Measurements from ENCODE around the gene RAB11FIP3. TPM values are rescaled to one million over a fixed set of nuclear protein-coding genes. Genes with fewer than 3 reads are reported as not detected.

The RAB11FIP3 gene
- total and polyA plus RNA-seq, 5 donors from 2014 or later = 1.0 to 34.5 (median 1.5) TPM

GRCh38 chr16:526181-527014 is 100.9 kb downstream of the RAB11FIP3 start:
- no peak for ATAC-seq (ENCODE audit: low read depth in 2 of 2)
- H3K9me3 Mint-ChIP-seq = no peaks in the 10 kb centered on the region
- H3K4me3 ChIP-seq (ENCODE audit: low read depth, low read length) = peak overlapping the region; percentile 58

GRCh38 chr16:527015-527903 is 101.8 kb downstream of the RAB11FIP3 start, which contains the start of gene CAPN15:
Gene CAPN15, plus strand, starts transcription at chr16:527712. Its CDS starts 19,127 bp downstream, at chr16:546839.
- H3K36me3 ChIP-seq (ENCODE audit: control insufficient read depth, insufficient read depth, low read length) = no peaks in the 10 kb centered on the region
- peak; percentile 82 to 90 (median 90) for DNase-seq
- Mint-ChIP-seq H3K36me3 (no peaks in the 10 kb centered on the region), H3K9me3 (no peaks in the 10 kb centered on the region), H3K27ac (peak within 1 kb of the TSS; percentile 86 to 93 (median 87)), H3K4me1 (peaks cover 0 to 44% (median 10%) of the 10 kb centered on the region in 4 donors), H3K27me3 (no peaks in the 10 kb centered on the region), H3K4me3 (peak within 1 kb of the TSS; percentile 92 to 98 (median 94))
- H3K4me1 ChIP-seq (ENCODE audit: control insufficient read depth, insufficient read depth, low read length, poor library complexity, severe bottlenecking) = peaks cover 43% of the 10 kb centered on the region
- H3K9me3 ChIP-seq (ENCODE audit: control insufficient read depth in 2 of 2, low read length in 2 of 2) = no peaks in the 10 kb centered on the region
- no peaks in the 10 kb centered on the region for H3K27me3 ChIP-seq (ENCODE audit: control insufficient read depth, insufficient read depth, low read length)
- ATAC-seq (ENCODE audit: low read depth in 2 of 2) = peak; percentile 82 to 86
- H3K27ac ChIP-seq (ENCODE audit: insufficient read depth, low read length, poor library complexity, severe bottlenecking) = peak within 1 kb of the TSS; percentile 91
- peak within 1 kb of the TSS; percentile 80 for H3K4me3 ChIP-seq (ENCODE audit: low read depth, low read length)

More at GRCh38 chr16:526181-527014, 100.9 kb downstream of the RAB11FIP3 start:
- peak overlapping the region; percentile 77 to 86 (median 82) for H3K27ac Mint-ChIP-seq
- peaks cover 0 to 40% (median 10%) of the 10 kb centered on the region in 4 donors for H3K4me1 Mint-ChIP-seq
- H3K4me3 Mint-ChIP-seq = peak overlapping the region; percentile 72 to 87 (median 80)
- peak overlapping the region; percentile 91 for H3K27ac ChIP-seq (ENCODE audit: insufficient read depth, low read length, poor library complexity, severe bottlenecking)
- no peaks in the 10 kb centered on the region for H3K36me3 ChIP-seq (ENCODE audit: control insufficient read depth, insufficient read depth, low read length)
- H3K36me3 Mint-ChIP-seq = no peaks in the 10 kb centered on the region
- no peaks in the 10 kb centered on the region for H3K9me3 ChIP-seq (ENCODE audit: control insufficient read depth in 2 of 2, low read length in 2 of 2)
- H3K27me3 Mint-ChIP-seq = no peaks in the 10 kb centered on the region
- H3K4me1 ChIP-seq (ENCODE audit: control insufficient read depth, insufficient read depth, low read length, poor library complexity, severe bottlenecking) = peaks cover 43% of the 10 kb centered on the region
- DNase-seq = peak in 1 of 3 donors; percentile 11
- H3K27me3 ChIP-seq (ENCODE audit: control insufficient read depth, insufficient read depth, low read length) = no peaks in the 10 kb centered on the region

- no peaks in the 10 kb centered on the region for H3K9me3 Mint-ChIP-seq
- no peaks in the 10 kb centered on the region for H3K36me3 ChIP-seq (ENCODE audit: control insufficient read depth, insufficient read depth, low read length)
- H3K9me3 ChIP-seq (ENCODE audit: control insufficient read depth in 2 of 2, low read length in 2 of 2) = no peaks in the 10 kb centered on the region
- H3K27ac Mint-ChIP-seq = peak overlapping the region; percentile 86 to 93 (median 87)
- H3K4me3 Mint-ChIP-seq = peak overlapping the region; percentile 92 to 98 (median 94)
- peak; percentile 20 to 57 (median 29) for DNase-seq
- H3K27ac ChIP-seq (ENCODE audit: insufficient read depth, low read length, poor library complexity, severe bottlenecking) = peak overlapping the region; percentile 63
- H3K36me3 Mint-ChIP-seq = no peaks in the 10 kb centered on the region
- no peaks in the 10 kb centered on the region for H3K27me3 Mint-ChIP-seq
- peak overlapping the region; percentile 80 for H3K4me3 ChIP-seq (ENCODE audit: low read depth, low read length)
- no peak for ATAC-seq (ENCODE audit: low read depth in 2 of 2)
- H3K4me1 Mint-ChIP-seq = peaks cover 0 to 42% (median 10%) of the 10 kb centered on the region in 4 donors
- H3K4me1 ChIP-seq (ENCODE audit: control insufficient read depth, insufficient read depth, low read length, poor library complexity, severe bottlenecking) = peaks cover 43% of the 10 kb centered on the region
- H3K27me3 ChIP-seq (ENCODE audit: control insufficient read depth, insufficient read depth, low read length) = no peaks in the 10 kb centered on the region
Observed at GRCh38 chr16:528111-529011, 102.9 kb downstream of the RAB11FIP3 start.

GRCh38 chr16:529012-529575 is 103.6 kb downstream of the RAB11FIP3 start:
- H3K27ac ChIP-seq (ENCODE audit: insufficient read depth, low read length, poor library complexity, severe bottlenecking) = peak overlapping the region; percentile 63
- Mint-ChIP-seq H3K27me3 (no peaks in the 10 kb centered on the region), H3K9me3 (no peaks in the 10 kb centered on the region), H3K27ac (peak overlapping the region; percentile 43 to 93 (median 86)), H3K36me3 (no peaks in the 10 kb centered on the region), H3K4me1 (peaks cover 0 to 40% (median 10%) of the 10 kb centered on the region in 4 donors), H3K4me3 (peak overlapping the region; percentile 92 to 98 (median 94))
- peaks cover 43% of the 10 kb centered on the region for H3K4me1 ChIP-seq (ENCODE audit: control insufficient read depth, insufficient read depth, low read length, poor library complexity, severe bottlenecking)
- ATAC-seq (ENCODE audit: low read depth in 2 of 2) (no peak), DNase-seq (peak in 2 of 3 donors; percentile 23 to 63)
- H3K27me3 ChIP-seq (ENCODE audit: control insufficient read depth, insufficient read depth, low read length) = no peaks in the 10 kb centered on the region
- H3K36me3 ChIP-seq (ENCODE audit: control insufficient read depth, insufficient read depth, low read length) = no peaks in the 10 kb centered on the region
- H3K9me3 ChIP-seq (ENCODE audit: control insufficient read depth in 2 of 2, low read length in 2 of 2) = no peaks in the 10 kb centered on the region
- peak overlapping the region; percentile 80 for H3K4me3 ChIP-seq (ENCODE audit: low read depth, low read length)

GRCh38 chr16:530111-530817 is 104.8 kb downstream of the RAB11FIP3 start:
- ATAC-seq (ENCODE audit: low read depth in 2 of 2) (no peak), DNase-seq (no peak)
- Histone ChIP-seq H3K4me3 (ENCODE audit: low read depth, low read length) (no peak overlapping the region), H3K4me1 (ENCODE audit: control insufficient read depth, insufficient read depth, low read length, poor library complexity, severe bottlenecking) (peaks cover 42% of the 10 kb centered on the region), H3K27ac (ENCODE audit: insufficient read depth, low read length, poor library complexity, severe bottlenecking) (no peak overlapping the region), H3K27me3 (ENCODE audit: control insufficient read depth, insufficient read depth, low read length) (no peaks in the 10 kb centered on the region), H3K36me3 (ENCODE audit: control insufficient read depth, insufficient read depth, low read length) (no peaks in the 10 kb centered on the region), H3K9me3 (ENCODE audit: control insufficient read depth in 2 of 2, low read length in 2 of 2) (no peaks in the 10 kb centered on the region)
- Mint-ChIP-seq H3K9me3 (no peaks in the 10 kb centered on the region), H3K4me1 (peaks cover 0 to 39% (median 10%) of the 10 kb centered on the region in 4 donors), H3K4me3 (peak overlapping the region; percentile 85 to 94 (median 93)), H3K36me3 (no peaks in the 10 kb centered on the region), H3K27me3 (no peaks in the 10 kb centered on the region), H3K27ac (peak overlapping the region in 2 of 3 donors; percentile 11 to 86)

GRCh38 chr16:531494-532125 is 106.2 kb downstream of the RAB11FIP3 start:
- peaks cover 29% of the 10 kb centered on the region for H3K4me1 ChIP-seq (ENCODE audit: control insufficient read depth, insufficient read depth, low read length, poor library complexity, severe bottlenecking)
- ATAC-seq (ENCODE audit: low read depth in 2 of 2) = no peak
- H3K4me1 Mint-ChIP-seq = peaks cover 0 to 27% (median 4%) of the 10 kb centered on the region in 4 donors
- no peaks in the 10 kb centered on the region for H3K27me3 ChIP-seq (ENCODE audit: control insufficient read depth, insufficient read depth, low read length)
- H3K27ac Mint-ChIP-seq = no peak overlapping the region
- H3K9me3 Mint-ChIP-seq = no peaks in the 10 kb centered on the region
- H3K36me3 ChIP-seq (ENCODE audit: control insufficient read depth, insufficient read depth, low read length) = no peaks in the 10 kb centered on the region
- no peak overlapping the region for H3K27ac ChIP-seq (ENCODE audit: insufficient read depth, low read length, poor library complexity, severe bottlenecking)
- no peaks in the 10 kb centered on the region for H3K9me3 ChIP-seq (ENCODE audit: control insufficient read depth in 2 of 2, low read length in 2 of 2)
- H3K27me3 Mint-ChIP-seq = no peaks in the 10 kb centered on the region
- H3K4me3 ChIP-seq (ENCODE audit: low read depth, low read length) = no peak overlapping the region
- H3K4me3 Mint-ChIP-seq = peak overlapping the region in 2 of 4 donors; percentile 54 to 94
- DNase-seq = no peak
- no peaks in the 10 kb centered on the region for H3K36me3 Mint-ChIP-seq

Data from CD4-positive, CD25-positive, alpha-beta regulatory T cell (primary cell).